T-helper 1 cell treated with Interleukin-12 subunit alpha and Interleukin-12 subunit beta and Interleukin-4 antibody, amounts not matched to agents 30 ng/mL and 1 ng/mL, for 36 hours (primary cell): ENCODE measurements around the gene ACE2. TPM values are rescaled to one million over a fixed set of nuclear protein-coding genes. Genes with fewer than 3 reads are reported as not detected.

Experiments used
- intact Hi-C: fragments of 100-400 bp; cut with micrococcal nuclease; formaldehyde crosslinking; loops from one replicate; pipeline ENCODE4 v1.15.1; 2024
- total RNA-seq: library from RNA; stranded (reverse); gene quantifications from 2 replicates; pipeline ENCODE4 v1.2.3, GENCODE V29; 2022

Gene ACE2
- total RNA-seq = not detected in 2 replicates

DNA sequence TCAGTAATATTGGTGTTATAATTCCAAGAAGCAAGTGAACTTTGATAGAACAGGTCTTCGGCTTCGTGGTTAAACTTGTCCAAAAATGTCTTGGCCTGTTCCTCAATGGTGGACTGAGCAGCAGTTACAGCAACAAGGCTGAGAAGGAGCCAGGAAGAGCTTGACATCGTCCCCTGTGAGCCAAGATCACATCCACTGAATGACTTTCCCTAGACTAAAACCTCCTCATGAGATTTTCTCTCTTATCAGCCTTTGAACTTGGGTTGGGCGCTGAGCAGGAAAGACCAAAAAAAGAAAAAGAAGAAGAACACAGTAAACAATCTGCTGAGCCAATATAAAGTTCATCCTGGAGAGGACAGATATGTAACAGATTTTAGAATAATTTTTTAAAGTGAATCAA lies at the start of gene ACE2:
ACE2 (minus strand) TSS at position 216 of the 400 bp plus-strand sequence; CDS start at position 167, 49 bp downstream.
- intact Hi-C loops = loop anchor here (5.0 kb wide), 1 partner anchor 1527 kb away; no protein-coding TSS in a partner anchor

DNA sequence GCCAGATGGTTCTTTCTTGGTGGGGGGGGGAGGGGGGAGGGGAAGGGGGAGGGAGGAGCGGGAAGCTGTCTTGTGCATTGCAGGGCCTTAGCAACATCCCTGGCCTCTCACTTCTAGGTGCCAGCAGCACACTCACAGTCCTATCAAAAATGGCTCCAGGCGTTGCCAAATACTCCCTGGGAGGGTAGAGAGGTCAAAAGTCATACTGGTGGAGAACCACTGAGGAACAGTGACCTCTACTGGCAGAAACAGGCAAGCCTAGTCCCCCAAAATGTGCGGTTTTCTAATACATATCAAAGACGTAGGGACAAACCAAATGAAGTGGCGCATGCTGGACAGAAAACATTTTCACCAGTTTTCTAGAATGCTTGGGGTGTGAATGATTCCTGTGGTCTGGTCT lies 46.8 kb upstream of the ACE2 start:
- intact Hi-C loops = loop anchor here (5.0 kb wide), 1 partner anchor 150 kb away; no protein-coding TSS in a partner anchor

DNA sequence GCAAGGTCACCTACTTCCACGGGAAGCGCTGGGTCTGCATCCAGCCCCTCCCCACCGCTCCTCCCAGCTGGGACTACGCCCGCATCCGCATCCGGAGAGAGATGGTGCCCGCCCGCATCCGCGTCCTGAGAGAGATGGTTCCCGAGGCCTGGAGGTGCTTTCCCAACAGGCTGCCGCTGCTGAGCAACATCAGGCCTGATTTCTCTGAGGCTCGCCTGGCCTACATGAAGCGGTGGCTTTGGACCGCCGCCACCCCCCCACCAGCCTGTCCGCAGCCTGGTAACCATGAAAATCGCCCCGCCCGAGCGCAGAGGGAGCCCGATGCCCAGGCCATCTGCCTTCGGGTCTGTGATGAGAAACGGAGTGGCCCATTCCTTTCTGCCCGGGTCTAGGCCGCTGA lies 45.8 kb upstream of the ACE2 start:
- intact Hi-C loops = loop anchor here (5.0 kb wide), 1 partner anchor 149 kb away; no protein-coding TSS in a partner anchor

DNA sequence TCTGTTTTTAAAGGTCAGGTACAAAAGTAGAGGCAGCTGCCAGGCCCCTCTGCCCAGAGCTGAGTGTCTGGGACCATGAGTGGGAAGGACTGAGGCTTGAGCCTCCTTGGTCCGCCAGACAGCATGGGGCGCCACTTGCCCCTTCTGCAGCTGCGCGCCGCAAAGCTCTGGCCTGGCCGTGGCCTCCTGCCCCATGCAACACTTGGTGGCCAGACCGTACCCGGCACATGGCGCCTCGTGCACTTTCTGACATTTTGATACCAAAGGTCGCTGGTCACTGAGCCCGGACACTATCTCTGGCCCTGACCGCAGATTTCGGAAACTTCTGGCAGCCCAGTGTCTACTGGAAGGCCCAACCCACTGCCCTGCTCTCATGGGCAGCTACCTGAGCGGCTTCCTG lies 45.3 kb upstream of the ACE2 start:
- intact Hi-C loops = loop anchor here (5.0 kb wide), 1 partner anchor 149 kb away; no protein-coding TSS in a partner anchor

DNA sequence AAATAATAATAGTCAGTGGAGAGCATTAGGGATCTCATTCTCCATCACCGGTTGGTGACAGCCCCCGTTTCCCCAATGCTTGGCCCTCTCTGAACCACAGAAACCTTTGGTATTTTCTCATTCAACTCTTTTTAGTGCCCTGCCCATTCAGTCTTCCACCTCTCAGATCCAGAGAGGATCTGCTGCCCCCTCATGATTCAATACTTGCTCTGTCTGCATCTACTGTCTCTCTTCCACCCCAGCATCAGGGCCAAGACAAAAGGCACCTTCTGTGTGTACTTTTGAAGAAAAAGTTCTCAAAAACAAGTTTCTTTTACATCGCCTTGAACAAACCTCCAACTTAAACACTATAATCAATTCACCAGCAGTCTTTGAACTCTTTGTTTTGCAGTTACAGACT lies 44.5 kb upstream of the ACE2 start:
- intact Hi-C loops = loop anchor here (5.0 kb wide), 1 partner anchor 148 kb away; no protein-coding TSS in a partner anchor

DNA sequence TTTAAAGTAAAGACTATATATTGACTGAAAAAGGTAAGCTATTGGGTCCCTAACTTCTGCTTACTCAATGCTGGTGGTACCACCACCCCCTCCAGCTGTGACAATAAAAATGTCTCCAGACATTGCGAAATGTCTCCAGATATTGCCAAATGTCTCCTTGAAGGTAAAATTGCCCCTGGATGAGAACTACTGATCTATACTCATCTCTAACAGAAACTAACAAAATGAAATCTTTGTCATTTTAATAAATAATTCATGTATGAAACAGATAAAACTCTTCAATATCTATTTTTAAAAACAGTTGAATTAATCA lies 43.8 kb upstream of the ACE2 start:
- intact Hi-C loops = no loop called here

DNA sequence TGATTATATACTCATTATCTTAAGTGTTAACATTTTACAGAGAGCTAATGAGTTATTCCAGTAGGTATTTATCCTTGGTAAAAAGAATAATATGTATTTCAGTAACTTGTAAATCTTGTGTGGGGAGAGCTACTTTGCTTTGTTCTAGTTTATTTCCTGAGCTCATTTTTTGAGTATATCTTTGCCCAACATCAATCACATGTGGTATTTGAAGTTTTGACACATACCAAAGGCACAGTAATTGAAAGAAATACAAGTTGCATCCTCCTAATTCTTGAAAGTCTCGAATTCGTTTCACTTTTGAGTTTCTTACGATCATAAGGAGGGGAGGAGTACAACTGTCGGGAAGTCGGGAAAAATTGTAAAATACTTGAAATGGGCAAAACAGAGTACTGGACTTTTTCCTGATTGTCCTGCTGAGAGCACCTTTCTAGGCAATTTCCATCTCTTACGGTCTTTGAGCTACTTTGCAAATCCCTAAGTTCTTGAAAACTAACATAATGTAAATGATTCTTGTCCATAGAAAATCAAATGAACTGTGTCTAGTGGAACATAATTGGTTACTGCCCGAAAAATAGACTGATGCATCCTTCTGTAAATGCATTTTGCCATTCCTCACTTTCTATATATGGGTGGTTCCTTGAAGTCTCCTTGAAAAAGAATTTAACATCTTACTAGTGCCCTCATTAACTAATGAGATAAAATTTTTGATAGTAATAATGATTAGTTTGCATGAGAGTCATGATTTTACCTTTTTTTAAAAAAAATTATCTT lies 43.2 kb upstream of the ACE2 start:
- intact Hi-C loops = no loop called here

DNA sequence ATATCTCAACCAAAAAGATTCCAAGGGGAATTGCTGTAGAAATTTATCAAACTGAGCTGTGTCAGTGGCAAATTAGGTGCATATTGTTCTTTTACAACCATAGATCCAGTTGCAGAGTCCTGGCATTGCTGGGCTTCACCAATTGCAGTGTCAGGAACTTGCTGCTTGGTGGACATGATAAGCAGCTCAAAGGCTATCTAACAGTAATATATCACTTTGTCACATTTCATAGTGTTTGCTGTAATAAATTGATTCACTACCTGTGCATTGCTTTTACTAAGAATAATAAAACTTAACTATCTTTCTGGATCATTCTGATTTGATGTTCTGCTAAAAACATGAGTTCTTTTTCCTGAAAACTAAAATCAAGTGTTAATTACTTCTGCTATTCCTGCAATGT lies 30.9 kb upstream of the ACE2 start:
- intact Hi-C loops = no loop called here

DNA sequence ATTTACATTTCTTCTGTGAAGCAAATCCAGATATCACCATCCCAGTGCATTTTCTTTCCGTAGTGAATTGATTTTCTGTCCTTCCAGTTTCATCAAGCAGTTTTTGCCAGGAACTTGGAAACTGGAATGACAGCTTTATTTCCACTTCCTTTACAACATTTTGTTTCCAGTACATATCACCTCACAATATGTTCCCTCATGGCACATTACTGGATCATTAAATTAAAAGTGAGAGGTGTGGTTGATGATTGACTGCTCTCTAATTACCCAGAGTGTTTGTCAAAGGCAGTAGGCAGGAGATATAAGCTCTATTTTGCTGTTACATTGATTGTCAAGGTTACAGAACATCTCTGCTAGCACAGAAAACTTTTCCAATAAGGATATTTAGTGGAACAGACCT lies 22.3 kb upstream of the ACE2 start:
- intact Hi-C loops = no loop called here

DNA sequence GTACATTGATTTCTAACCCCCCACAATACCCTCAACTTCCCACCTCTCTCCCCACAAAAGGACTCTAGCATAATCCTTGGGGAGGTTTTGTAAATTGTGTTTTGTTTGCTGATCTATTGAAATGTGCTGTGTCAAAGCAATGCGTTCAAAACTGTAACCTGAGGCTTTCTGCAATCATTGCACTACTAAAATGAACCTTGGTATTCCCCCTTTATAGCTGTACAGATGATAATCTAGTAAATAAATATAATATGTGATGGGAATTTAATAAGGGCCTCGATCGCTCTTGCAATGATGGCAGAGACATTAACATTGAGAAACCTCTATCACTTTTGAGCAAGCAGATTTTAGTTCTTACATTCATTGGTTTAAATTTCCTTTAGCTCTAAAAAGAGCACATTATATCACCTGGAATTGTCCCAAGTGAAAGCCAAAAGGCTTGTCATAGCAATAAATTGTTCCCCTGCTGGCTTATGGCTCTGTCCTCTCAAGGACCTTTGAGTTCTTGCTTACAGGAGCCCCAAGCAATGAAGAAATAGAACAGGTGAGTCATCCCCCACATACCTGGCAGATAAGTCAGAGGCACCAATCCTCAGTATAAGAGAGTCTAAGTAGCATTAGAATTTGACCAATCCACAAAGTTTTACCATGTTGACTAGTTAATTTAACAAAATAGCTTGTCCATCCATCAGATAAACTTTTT lies 18.4 kb upstream of the ACE2 start:
- intact Hi-C loops = no loop called here

DNA sequence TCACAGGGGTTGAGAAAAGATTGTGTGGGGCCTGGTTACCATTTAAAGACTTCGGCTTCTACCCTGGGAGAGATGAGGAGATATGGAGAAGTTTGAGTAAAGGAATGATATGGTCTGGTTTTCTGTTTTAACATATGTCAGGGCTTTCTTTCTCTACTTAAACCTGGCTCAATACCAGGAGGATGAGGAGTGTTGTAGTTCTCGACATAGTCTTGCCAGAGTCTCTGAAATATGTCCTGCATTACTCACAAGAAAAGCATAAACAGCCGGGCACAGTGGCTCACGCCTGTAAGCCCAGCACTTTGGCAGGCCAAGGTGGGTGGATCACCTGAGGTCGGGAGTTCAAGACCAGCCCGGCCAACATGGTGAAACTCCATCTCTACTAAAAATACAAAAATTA lies 16.4 kb upstream of the ACE2 start:
- intact Hi-C loops = no loop called here

DNA sequence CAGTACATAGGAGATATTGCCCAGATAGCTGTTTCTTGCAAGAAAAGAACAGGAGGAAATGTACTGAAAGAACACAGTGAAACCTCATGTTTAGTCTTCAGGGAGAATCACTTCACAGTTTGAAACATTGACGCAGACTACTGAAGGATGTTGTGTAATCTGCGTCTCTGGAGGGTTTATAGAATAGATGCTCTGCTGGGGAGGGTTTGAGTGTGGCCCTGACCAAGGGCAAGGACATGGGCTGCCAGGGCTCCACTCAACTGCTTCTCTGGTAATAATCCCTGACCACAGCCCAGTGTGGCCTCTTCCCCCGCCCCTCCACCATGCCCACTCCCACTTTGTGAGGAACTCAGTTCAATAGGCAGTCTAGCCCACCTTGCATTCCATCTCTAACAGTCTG lies 15.8 kb upstream of the ACE2 start:
- intact Hi-C loops = no loop called here

DNA sequence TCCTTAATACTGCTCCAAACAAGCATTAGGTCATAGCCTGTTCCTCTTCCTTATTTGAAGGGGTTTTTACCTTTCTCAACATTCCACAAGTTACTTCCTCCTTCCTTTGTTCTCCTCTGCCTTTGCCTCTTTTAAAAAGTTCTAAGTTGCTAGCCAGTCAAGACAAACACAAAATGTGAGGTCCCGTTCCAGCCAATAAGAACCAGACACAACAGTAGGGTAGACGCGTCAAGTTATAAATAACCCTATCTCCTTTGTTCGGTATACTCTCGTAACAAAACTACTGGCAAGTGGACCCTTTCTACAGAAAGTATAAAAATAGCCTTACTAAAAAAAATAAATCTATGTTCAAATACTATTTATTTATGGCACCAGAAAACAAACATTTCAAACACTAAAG lies 6.3 kb upstream of the ACE2 start:
- intact Hi-C loops = no loop called here

DNA sequence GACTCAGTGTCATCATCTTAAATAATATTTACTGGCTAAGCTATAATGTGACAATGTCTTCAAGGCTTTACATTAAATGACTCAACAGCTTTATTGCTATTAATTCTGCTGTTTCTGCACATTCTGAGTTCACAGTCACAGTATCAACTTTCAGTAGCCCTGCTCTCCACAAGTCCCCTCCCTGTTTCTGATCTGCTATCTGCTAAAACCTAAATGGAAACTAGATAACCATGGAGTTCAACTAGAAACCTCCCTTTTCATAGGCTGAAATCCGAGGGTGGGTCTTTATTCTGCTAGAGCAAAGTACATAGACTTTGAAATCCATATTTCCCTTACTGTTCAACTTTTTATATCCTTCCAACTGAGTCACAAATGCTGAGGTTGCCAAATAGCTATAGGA lies 5.4 kb upstream of the ACE2 start:
- intact Hi-C loops = no loop called here

DNA sequence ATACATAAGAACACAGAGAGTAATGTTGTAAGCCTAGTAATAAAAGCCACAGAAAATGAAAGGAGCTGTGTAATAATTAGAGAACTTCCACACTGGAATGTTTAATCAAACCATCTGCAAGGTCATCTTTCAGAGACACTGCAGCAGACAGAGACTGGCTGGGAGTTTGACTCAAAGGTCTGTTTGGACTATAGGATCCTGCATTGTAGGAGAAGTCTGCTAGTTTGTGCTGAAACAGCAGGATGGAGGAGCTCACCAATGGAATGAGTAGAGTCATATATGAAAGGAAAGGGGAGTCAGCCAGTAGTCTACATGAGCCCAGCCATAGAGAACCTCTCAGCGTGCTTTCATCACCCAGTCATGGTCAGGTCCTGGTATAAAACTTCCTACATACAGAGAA lies 4.5 kb upstream of the ACE2 start:
- intact Hi-C loops = no loop called here

DNA sequence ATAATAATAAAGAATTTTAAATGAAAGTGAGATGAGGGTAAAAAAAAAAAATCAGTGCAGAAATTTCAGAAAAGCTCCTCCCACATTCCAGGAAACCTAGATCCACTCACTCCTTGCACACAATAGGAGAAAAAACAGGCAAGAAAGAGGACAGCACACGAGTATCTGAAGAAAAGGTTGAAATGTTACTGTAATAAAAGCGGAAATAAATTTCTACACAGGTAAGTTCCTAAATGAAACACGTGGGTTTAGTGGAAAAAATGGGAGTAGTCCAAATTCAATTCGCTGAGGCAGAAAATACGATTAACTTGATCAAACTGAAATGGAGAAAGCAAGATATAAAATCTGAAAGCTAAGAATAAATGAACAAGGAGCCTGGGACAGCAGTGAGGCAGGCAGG lies 2.0 kb upstream of the ACE2 start:
- intact Hi-C loops = loop anchor here (5.0 kb wide), 1 partner anchor 1525 kb away; no protein-coding TSS in a partner anchor

DNA sequence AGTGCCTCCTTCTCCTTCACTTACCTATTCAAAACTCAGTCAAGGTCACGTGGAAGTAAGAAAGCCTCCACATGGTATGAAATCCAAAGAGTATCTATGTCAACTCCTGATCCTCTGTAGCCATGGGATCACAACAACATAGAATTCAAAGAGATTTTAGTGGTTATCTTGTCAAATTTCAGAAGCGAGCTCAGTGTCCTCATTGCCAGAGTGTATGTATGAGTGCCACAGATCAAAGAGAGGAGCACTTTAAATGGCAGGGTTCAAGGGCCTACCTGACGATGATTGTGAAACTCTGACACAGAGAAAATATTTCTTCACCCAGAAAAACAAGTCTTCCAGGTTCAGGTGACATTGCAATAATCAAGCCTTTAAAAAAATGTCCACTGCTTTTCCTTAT lies 1.2 kb upstream of the ACE2 start:
- intact Hi-C loops = loop anchor here (5.0 kb wide), 1 partner anchor 1525 kb away; no protein-coding TSS in a partner anchor

DNA sequence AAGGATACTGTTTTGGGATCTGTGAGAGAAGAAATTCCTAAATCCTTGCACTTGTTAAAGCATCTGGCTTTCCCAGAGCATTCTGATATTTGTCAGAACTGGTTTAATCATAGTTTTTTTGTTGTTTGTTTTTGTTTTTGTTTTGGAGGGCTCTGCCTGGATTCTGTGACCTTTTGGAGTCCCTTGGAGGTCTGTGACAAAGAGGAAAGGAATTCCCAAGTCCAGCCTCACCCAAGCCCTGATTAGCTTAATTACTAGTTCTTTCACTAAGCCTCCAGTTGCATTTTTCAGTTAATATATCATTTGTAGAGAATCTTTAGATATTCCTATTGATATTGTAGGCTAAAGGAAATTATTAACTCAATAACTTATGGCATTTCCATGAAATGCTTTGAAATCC lies 711 bp downstream of the ACE2 start:
- intact Hi-C loops = loop anchor here (5.0 kb wide), 1 partner anchor 1527 kb away; no protein-coding TSS in a partner anchor

DNA sequence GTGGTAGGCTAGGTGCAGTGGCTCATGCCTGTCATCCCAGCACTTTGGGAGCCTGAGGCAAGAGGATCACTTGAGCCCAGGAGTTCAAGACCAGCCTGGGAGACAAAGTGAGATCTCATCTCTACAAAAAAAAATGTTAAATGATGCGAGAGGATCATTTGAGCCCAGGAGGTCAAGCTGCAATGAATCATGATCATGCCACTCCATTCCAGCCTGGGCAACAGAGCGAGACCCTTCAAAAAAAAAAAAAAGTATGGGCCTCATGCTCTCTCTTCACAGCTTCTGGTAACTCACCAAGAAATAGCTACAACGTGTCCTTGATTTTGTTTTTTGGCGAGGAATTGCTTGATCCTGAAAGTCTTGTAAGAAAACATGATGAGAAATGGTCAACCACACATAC lies 1.3 kb downstream of the ACE2 start:
- intact Hi-C loops = no loop called here

DNA sequence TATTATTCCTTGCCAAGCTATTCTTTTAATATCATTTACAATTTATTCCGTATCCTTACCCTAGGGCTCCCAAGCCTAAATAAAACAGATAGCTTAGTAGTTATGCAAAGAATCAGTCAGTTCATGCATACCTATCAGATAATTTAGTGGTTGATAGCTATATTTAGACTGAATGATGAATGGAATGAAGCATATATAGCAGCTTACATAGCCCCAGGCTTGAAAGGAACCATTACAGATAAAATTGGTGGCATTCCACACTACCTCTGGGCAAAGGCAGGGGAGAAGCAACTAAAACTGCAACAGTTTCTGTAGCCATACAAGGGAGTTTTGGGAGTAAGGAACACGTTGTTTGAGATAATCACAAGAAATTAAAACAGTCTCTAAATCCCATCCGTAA lies 2.7 kb downstream of the ACE2 start:
- intact Hi-C loops = no loop called here

DNA sequence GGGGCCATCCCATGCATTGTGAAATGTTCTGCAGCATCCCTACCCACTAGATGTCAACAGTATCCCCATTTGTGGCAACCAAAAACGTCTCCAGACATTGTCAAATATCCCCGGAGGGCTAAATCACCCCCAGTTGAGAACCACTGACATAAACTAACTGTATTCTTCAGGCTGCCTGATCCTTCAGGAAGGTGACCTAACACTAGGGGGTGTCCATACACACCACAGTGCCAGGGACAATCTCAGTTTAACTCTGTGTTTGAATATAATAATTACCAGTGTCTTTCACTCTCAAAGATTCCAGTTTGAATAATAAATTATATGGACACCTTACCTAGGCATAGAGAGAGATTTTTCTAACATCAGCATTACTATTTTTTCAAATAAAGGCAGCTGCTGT lies 6.4 kb downstream of the ACE2 start:
- intact Hi-C loops = no loop called here
